Measurements from ENCODE around the gene TSPAN3. TPM values are rescaled to one million over a fixed set of nuclear protein-coding genes. Genes with fewer than 3 reads are reported as not detected.

Gene TSPAN3
- total and polyA plus RNA-seq, 2 donors (not counting 3 experiments of a cell fraction or from before 2014, with no cell fraction given), result 215 to 606 TPM

DNA sequence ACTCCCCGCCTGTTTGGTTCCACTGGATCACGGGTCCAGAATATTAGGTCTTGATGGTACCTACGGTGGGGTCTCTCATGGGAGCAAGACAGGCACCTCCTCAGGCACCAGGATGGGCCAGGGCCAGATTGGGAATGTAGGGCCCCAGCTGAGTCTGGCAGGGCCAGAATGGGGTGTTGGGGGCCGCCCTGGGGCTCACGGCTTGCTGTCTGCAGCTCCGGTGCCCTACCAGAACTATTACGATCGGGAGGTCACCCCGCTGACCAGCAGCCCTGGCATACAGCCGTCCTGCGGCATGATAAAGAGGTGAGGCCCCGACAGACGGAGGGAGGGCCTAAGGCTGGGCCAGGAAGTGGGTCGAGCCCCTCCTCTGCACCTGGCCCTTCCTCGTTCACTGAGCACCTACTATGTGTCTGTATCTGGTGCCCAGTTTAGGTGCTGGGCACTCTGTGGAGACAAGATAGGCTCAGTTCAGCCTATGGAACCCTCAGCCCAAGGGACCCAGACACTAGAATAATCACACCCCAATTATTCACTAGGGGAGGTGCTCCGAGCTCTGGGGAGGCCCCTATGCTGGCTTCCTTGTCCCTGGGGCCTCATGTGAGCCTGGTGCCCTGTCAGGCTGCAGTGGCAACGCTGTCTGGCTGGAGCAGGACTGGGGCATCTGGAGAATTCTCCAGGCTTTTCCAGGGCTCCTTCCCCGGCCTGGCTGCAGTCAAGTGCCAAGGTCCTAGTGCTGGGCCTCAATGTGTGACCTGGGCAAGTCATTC, 38.1 kb downstream of the TSPAN3 start:
- no peak for FAIRE-seq
- H3K4me2 ChIP-seq (ENCODE audit: insufficient read depth, low read length), result no peak overlapping the region
- intact Hi-C loops (cut with micrococcal nuclease) (no loop called here), dilution Hi-C loops (cut with MboI; ENCODE audit: extremely low pct_ligation_motif_present, low sequenced_read_pairs) (no loop called here)
- no peak overlapping the region for H3K4me3 ChIP-seq (replicated peaks in 1 of 3; ENCODE audit: insufficient read depth in 1 of 3, low read depth in 1 of 3, low read length in 3 of 3)
- H3K9ac ChIP-seq (replicated peaks; ENCODE audit: extremely low read depth, insufficient read depth, low read length), result no peak overlapping the region
- no peaks in the 10 kb centered on the region for H3K9me1 ChIP-seq (replicated peaks; ENCODE audit: control insufficient read depth, extremely low read depth, insufficient read depth, low read length)
- TF ChIP-seq FOS (IDR thresholded peaks at IDR 0.05; ENCODE audit: borderline replicate concordance, insufficient read depth, low read length) (no peak), POLR2AphosphoS5 (IDR thresholded peaks at IDR 0.05; ENCODE audit: insufficient read depth, low read depth, low read length) (no peak), MAX (IDR thresholded peaks at IDR 0.05; ENCODE audit: insufficient read depth, insufficient read length) (no peak), MYC (IDR thresholded peaks at IDR 0.05; ENCODE audit: low read depth, low read length) (no peak), GATA2 (IDR thresholded peaks at IDR 0.05; ENCODE audit: insufficient read depth, insufficient read length, low read depth, low read length) (no peak), EZH2 (IDR thresholded peaks at IDR 0.05; ENCODE audit: borderline replicate concordance, low read depth, low read length, severe bottlenecking) (no peak), JUN (IDR thresholded peaks at IDR 0.05; ENCODE audit: borderline replicate concordance, insufficient read depth, insufficient read length, low read depth) (no peak), POLR2A (IDR thresholded peaks at IDR 0.05; ENCODE audit: low read depth, low read length) (no peak)
- TF ChIP-seq, protein P1, sequence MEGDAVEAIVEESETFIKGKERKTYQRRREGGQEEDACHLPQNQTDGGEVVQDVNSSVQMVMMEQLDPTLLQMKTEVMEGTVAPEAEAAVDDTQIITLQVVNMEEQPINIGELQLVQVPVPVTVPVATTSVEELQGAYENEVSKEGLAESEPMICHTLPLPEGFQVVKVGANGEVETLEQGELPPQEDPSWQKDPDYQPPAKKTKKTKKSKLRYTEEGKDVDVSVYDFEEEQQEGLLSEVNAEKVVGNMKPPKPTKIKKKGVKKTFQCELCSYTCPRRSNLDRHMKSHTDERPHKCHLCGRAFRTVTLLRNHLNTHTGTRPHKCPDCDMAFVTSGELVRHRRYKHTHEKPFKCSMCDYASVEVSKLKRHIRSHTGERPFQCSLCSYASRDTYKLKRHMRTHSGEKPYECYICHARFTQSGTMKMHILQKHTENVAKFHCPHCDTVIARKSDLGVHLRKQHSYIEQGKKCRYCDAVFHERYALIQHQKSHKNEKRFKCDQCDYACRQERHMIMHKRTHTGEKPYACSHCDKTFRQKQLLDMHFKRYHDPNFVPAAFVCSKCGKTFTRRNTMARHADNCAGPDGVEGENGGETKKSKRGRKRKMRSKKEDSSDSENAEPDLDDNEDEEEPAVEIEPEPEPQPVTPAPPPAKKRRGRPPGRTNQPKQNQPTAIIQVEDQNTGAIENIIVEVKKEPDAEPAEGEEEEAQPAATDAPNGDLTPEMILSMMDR (IDR thresholded peaks at IDR 0.05; ENCODE audit: extremely low read depth in 1 of 2, insufficient read depth in 1 of 2, low read depth in 1 of 2, low read length in 2 of 2), result no peak
- no peaks in the 10 kb centered on the region for H3K9me3 ChIP-seq (replicated peaks; ENCODE audit: control insufficient read depth, insufficient read depth, low read length)
- no peaks in the 10 kb centered on the region for H3K79me2 ChIP-seq (ENCODE audit: control insufficient read depth, insufficient read depth, low read length)
- no peak overlapping the region for H3K27ac ChIP-seq (ENCODE audit: insufficient read depth, low read depth, low read length)
- peaks cover 3% of the 10 kb centered on the region for H3K4me1 ChIP-seq (ENCODE audit: control insufficient read depth, extremely low read depth, insufficient read depth, low read length)
- BruUV-seq (replicated peaks), result no TSS peak
- no peak overlapping the region for H2AFZ ChIP-seq (ENCODE audit: low read depth, low read length)
- ChIA-PET POLR2A (no interaction called here), CTCF (interaction anchor here (0.7 to 3.3 kb wide), 5 partner anchors 8 to 511 kb away, joined by 3 to 14 read pairs (median 6); no protein-coding TSS in a partner anchor)
- DNase-seq (ENCODE audit: low read depth, low spot score), result no peak
- H3K27me3 ChIP-seq (ENCODE audit: control insufficient read depth in 2 of 2, insufficient read depth in 2 of 2, low read length in 2 of 2), result no peaks in the 10 kb centered on the region
- H4K20me1 ChIP-seq (replicated peaks; ENCODE audit: control insufficient read depth, extremely low read depth, insufficient read depth, low read length), result no peaks in the 10 kb centered on the region
- H3K36me3 ChIP-seq (ENCODE audit: control insufficient read depth in 2 of 2, extremely low read depth in 1 of 2, insufficient read depth in 2 of 2, low read length in 2 of 2), result peaks cover 0 to 2% of the 10 kb centered on the region in 2 experiments

Data from endothelial cell of umbilical vein (primary cell).